Measurements from ENCODE around the gene AMN.

The AMN gene

GRCh38 chr14:102927878-102928411 is 5.5 kb downstream of the AMN start:
- no peak for DNase-seq (ENCODE audit: low read depth)

GRCh38 chr14:102928412-102929240 is 6.2 kb downstream of the AMN start:
- DNase-seq (ENCODE audit: low read depth) = peak; percentile 51

GRCh38 chr14:102929241-102930137 is 7.0 kb downstream of the AMN start:
- no peak for DNase-seq (ENCODE audit: low read depth)

GRCh38 chr14:102930138-102930752 is 7.8 kb downstream of the AMN start:
- no peak for DNase-seq (ENCODE audit: low read depth)

- no peak for DNase-seq (ENCODE audit: low read depth)
These were observed 8.5 kb downstream of the AMN start for GRCh38 chr14:102930753-102931579.

- no peak for DNase-seq (ENCODE audit: low read depth)
These were observed 9.3 kb downstream of the AMN start for GRCh38 chr14:102931580-102932285.

GRCh38 chr14:102932484-102933248 is 10.2 kb downstream of the AMN start:
- no peak for DNase-seq (ENCODE audit: low read depth)

GRCh38 chr14:102933618-102934231 is 11.3 kb downstream of the AMN start:
- DNase-seq (ENCODE audit: low read depth) = no peak

- DNase-seq (ENCODE audit: low read depth) = no peak
These were observed 13.3 kb downstream of the AMN start for GRCh38 chr14:102935756-102936155.

- DNase-seq (ENCODE audit: low read depth) = no peak
These were observed 15.1 kb downstream of the AMN start for GRCh38 chr14:102937331-102938175.

GRCh38 chr14:102938191-102938590 is 15.7 kb downstream of the AMN start:
- DNase-seq (ENCODE audit: low read depth) = no peak

GRCh38 chr14:102939329-102939728 is 16.9 kb downstream of the AMN start:
- DNase-seq (ENCODE audit: low read depth) = no peak

- no peak for DNase-seq (ENCODE audit: low read depth)
These were observed 17.5 kb downstream of the AMN start for GRCh38 chr14:102939820-102940561.

- no peak for DNase-seq (ENCODE audit: low read depth)
These were observed 18.4 kb downstream of the AMN start for GRCh38 chr14:102940729-102941362.

GRCh38 chr14:102941419-102942011 is 19.1 kb downstream of the AMN start:
- no peak for DNase-seq (ENCODE audit: low read depth)

- DNase-seq (ENCODE audit: low read depth) = no peak
These were observed 19.6 kb downstream of the AMN start for GRCh38 chr14:102942069-102942468.

GRCh38 chr14:102943454-102943853 is 21.0 kb downstream of the AMN start:
- DNase-seq (ENCODE audit: low read depth) = no peak
